HG03025 (cell line): ENCODE measurements around the gene ZNF343.

Source experiments
- ATAC-seq: cut with Tn5 transposase; IDR thresholded peaks from one replicate; pipeline ENCODE4 v1.9.1; 2021; ENCODE audit warnings: mild to moderate bottlenecking, moderate library complexity; ENCODE audit not compliant: unreplicated experiment, low FRiP score

Gene ZNF343

DNA sequence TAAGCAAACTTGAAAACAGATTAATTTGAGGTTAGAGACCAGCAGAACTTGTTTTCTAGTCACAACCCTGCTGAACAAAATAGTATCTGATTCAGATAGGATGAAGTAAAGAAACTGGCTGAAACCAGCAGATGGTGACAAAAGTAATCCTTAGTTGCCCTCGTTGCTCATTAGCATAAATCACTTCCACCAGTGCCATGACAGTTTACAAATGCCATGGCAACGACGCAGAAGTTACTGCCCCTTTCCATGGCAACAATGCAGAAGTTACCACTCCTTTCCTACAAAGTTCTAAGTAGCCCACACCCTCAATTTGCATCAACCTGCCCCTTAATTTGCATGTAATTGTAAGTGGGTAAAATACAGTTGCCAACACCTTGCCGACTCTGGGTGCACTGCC is 61.9 kb downstream of the ZNF343 start:
- ATAC-seq, result no peak
